Mesenteric fat pad (tissue), 1 donor: Measurements from ENCODE around the gene NPAS2. TPM values are rescaled to one million over a fixed set of nuclear protein-coding genes. Genes with fewer than 3 reads are reported as not detected.

ENCODE experiments used
- DNase-seq: peaks from one replicate; pipeline ENCODE4 v3.0.0-alpha.2; 2020; ENCODE audit warnings: low spot score
- long read RNA-seq: library from polyadenylated mRNA; unstranded; transcript quantifications from one replicate; pipeline ENCODE4 v2.0.0, GENCODE V29; 2020
- total RNA-seq: library from RNA; stranded (reverse); fragmentation: NEBNext Ultra II Directional; extraction: Animal tissue kit (Norgen Biotek cat#: 25700); gene quantifications from one replicate; pipeline ENCODE4 v1.2.1, GENCODE V29; 2021
- donor health status: DM: yes; HTN: yes; CAD: no.

The NPAS2 gene
- 32.1 TPM for total RNA-seq
- long read RNA-seq, partial matches to known transcripts = 7 of 20 reads
- long read RNA-seq, other reads (novel, unspliced or antisense) = 13 of 20 reads

DNA sequence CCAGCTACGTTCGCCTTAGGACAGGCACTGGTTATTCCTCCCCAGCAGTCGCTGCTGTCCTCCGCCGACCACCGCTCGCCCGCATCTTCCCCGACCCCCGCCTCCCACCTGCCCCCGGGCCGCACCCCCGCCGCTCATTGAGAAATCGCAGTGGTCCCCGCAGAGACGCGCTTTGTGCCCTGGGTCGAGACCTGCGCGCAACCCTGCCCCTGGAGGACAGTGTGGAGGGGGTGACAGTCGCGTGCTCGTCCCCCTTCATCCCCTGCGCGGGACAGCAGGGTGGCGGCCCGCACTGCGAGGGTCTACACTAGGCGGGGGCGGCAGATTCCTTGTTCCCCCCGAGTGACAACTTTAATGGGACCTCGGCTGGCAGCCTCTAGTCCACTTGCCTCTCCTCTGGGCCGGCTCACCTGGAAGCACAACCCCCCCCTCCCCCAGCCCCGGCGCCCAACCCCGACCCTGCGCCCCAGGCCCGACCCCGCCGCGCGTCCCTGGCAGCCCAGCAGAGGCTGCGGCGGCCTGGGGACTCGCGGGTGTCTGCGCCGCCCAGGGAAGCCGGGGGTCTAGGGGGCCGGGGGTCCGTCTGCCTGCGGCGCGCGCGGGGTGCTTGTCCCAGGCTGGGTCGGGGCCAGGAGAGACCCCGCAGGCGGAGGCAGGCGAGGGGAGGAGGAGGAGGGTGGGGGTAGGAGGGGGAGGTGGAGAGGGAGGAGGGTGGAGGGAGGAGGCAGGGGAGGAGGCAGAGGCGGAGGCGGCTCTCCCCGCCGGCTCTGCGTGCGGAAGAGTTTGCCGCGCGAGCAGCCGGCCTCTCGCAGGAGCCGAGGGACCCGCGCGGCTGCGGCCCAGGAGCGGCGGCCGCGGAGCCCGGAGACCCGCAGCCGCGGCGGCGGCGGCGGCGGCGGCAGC is at the start of gene NPAS2:
Gene NPAS2 (plus strand): TSS at position 770 of the 903 bp plus-strand sequence. CDS start 84,616 bp downstream, outside the sequence.
- DNase-seq = no peak

GRCh38 chr2:100771125-100771524 is 48.8 kb upstream of the NPAS2 start:
- no peak for DNase-seq

GRCh38 chr2:100773538-100773937 is 46.4 kb upstream of the NPAS2 start:
- no peak for DNase-seq

- DNase-seq = no peak
These were observed 43.5 kb upstream of the NPAS2 start for GRCh38 chr2:100776445-100776844.

DNA sequence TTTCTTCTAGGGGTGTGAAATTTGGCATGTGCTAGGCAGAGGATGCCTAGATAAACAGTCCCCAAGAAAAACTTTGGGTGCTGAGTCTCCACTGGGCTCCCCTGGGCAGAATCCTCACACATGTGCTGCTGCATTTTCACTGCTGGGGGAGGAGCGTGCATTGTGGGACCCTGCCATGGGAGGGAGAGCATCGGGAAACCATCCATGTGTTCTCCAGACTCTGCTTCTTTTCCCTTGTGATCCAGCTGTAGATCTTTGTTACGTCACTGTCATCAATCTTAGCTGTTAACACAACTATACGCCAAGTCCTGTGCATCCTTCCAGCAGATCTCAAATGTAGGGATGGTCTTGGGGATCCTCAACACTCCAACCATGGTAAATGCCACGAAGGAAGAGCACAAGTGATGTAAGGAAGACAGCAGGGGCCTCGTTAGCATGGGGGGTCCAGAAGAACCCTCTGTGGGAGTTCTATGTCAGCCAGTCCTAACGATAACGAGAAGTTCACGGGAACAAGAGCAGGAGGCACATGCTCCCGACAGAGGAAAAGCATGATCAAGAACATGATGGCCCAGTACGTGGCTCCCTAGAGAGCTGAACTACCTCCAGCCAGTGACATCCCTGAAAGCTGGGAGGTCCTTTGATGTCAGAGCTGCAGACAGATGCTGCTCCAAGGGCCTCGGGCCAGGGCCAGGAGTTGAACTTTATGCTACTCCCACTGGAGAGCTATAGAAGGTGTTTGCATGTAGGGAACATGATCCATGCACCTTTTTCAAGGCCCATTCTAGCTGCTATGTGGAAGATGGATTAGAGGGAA is 41.1 kb upstream of the NPAS2 start:
- DNase-seq = no peak

DNA sequence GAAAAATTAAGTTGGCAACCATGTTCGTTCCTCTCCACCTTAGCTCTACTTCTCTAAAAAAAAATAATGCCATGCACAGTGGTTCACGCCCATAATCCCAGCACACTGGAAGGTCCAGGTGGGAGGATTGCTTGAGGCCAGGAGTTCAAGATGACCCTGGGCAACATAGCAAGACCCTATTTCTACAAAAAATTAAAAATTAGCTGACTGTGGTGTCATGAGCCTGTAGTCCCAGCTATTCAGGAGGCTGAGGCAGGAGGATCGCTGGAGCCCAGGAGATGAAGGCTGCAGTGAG is 40.1 kb upstream of the NPAS2 start:
- no peak for DNase-seq

DNA sequence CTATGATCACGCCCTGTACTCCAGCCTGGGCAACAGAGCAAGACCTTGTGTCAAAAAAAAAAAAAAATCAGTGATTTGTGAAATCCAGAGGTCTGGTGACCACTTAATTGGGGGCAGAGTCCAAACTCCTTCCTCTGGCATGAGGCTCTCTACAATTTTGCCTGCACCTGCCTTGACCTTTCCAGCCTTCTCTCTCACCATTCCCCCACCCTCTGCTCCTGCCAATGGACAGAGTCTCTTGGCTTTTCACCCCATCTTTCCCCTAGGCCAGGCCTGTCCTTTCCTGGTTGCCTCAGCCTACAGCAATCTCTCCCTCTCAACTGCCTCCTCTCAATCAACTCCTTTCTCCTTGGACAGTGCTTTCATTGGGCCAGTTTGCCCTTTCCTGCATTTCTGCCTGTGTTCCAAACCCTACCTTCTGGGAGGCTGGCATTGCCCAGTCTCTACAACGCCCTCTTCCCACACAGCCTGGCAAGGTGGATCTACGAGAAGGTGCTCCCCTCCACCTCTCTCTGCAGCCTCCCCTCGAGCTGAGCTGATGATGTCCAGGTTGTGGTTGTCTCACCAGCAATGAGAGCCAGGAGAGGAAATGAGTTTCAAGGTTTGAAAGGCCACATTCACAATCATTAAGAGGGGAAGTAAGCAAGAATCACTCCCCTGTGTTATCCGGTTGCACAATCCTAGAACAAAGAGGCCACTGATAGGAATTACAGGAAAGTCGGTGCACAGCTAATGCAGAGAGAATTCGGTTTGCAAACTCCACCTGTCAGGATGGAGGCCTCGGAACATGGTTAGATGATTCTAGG is 39.5 kb upstream of the NPAS2 start:
- DNase-seq = no peak

DNA sequence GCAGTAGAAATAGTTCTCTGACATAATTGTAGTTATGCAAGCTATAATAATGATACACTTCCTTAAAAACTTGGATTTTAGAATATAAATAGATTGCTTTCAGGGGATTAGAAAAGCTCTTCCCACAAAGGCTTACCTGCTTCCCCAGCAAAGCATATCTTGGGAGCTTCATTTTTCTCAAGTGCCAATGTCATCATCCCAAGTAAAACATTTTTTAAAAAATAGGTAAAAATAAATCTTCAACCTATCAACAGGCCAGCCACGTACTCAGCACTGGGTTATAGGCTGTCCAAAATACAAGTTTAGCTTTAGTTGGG is 39.0 kb upstream of the NPAS2 start:
- DNase-seq = no peak

DNA sequence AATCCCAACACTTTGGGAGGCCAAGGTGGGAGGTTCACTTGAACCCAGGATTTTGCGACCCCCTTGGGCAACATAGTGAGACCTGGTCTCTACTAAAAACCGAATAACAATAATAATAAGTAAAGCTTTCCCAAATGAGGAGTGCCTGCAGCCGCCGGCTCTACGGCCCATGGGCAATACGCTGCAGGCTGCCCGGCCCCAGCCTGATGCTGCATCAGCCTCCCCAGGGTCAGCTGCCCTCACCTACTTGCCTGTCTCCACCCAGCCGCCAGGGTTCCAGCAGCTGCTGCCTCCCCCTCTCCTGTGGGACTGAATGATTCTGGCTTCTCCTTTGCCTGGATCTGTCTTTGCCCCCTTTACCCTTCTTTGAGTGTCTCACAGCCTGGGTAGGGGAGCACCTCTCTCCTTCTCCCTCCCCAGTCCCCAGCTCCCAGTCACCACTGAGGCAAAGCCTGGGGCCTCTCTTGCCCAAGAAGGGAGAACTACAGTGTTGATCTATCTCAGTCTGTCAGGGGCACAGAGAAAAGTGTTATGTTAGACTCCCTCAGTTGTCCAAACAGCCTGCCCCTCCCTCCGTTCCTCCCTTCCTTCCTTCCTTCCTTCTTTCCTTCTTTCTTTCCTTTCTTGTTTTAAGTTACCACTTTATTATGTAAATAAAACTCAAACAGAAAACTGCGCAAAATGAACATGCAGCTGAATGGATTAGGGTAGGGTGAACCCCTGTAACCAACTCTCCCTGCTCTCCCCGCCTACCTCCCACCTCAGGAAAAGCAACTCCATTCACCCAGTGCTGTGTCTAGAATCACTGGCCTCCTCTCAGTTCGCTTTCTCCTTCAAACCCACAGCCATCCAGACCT is 38.2 kb upstream of the NPAS2 start:
- no peak for DNase-seq

- no peak for DNase-seq
These were observed 37.5 kb upstream of the NPAS2 start for GRCh38 chr2:100782380-100782878.

GRCh38 chr2:100783987-100784386 is 36.0 kb upstream of the NPAS2 start:
- DNase-seq = no peak

- DNase-seq = no peak
These were observed 35.3 kb upstream of the NPAS2 start for GRCh38 chr2:100784681-100785080.

GRCh38 chr2:100785626-100786296 is 34.2 kb upstream of the NPAS2 start:
- DNase-seq = no peak

DNA sequence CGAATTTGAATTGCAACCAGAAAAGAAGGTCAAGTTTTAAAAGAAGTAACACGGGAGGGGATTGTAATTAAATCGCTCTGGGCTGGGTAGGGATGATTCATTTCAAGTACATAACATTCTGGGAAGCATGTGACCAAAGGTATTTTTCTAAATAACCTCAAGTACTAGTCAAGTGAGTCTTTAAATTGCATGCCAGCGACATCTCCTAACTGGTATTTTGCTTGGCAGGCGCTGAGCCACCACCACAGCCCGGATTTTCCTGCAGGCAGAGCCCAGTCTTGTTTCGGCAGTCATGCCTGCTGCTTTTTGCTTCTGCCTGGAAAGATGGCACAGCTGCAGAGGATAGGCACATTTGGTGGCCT is 33.7 kb upstream of the NPAS2 start:
- DNase-seq = no peak

- no peak for DNase-seq
These were observed 33.0 kb upstream of the NPAS2 start for GRCh38 chr2:100786985-100787384.

DNA sequence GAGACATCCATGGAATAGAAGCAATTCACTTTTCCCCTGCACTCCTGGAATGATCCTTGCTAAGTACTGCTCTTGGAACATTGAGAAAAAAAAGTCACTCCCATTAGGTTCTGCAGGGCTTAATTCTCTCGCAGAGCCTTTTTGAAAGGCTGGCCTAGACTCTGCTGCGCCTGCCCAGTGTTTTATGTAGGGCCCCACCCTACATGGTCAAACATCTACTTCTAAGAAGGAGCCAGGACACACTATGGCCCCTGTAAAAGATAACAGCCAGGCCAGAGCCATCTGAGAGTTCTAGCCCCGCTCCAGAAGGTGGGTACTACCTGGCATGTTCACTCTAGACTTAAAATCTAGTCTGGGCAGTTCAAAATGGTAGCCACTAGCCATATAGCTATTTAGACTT is 30.6 kb upstream of the NPAS2 start:
- DNase-seq = no peak

DNA sequence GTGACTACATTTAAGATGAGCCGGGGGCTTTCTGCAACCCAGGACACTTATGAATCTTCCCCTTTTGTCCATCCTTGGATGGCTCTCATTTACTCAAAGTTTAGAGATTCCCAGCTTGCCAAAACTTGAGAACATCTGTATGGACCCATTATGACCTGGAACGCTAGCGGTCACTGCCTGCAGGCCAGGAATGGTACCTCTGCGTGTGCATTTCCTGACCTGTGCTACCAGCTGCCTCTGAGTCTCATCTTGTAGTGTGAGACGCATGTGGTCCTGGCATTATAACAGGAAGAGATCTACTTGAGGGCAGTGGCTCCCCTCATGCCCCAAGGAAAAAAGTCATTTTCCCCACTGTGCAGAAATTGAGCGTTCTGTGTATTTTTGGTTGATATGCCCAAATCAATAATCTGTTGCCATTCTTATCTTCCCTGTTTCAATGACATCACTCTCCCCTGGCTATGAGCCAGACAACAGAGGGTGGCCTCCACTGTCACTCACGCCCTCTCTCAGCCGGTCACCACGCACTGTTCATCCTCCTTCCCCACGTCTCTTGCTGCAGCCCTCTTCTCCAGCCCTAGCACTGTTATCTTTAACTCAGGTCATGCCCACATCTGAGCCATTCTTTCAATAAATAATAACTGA is 28.5 kb upstream of the NPAS2 start:
- DNase-seq = no peak

GRCh38 chr2:100791936-100792308 is 28.0 kb upstream of the NPAS2 start:
- DNase-seq = no peak

DNA sequence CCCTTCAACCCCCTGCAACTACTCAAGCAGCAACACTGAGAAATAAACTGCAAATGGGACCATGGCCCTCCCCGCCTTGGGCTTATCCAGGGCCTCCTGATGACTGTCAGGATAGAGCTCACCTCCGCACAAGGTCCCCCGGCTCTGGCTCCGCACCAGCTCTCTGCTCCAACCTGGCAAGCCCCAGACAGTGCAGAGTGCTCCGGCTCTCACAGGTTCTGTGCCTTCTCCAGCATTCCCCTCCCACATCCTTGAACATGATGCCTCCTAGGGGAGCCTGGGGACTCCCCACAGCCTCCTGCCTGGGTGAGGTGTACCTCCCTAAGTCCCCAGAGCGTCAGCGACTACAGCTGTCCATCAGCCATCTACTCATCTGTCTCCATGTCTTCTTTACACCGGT is 26.7 kb upstream of the NPAS2 start:
- DNase-seq = no peak

DNA sequence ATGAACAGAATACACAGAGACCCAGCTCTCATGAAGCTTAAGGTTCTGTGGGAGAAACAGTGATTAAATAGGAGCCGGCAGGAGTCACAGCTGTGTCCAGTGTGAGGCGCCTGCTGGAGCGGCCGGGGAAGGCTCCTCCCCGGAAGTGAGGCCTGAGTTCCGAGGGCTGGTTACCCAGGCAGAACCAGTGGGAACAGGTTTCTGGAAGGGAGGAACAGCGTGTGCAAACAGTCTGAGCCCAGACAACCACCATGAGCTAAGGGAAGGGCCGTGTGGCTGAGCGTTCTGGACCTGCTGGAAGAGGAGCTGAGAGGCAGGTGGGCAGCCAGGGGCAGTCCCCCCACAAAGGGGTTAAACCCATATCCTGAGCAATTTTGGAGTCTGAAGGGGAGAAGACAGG is 26.0 kb upstream of the NPAS2 start:
- no peak for DNase-seq
